ENCODE measurements around the gene GSTT2. TPM values are rescaled to one million over a fixed set of nuclear protein-coding genes. Genes with fewer than 3 reads are reported as not detected.
A peak's percentile ranks its signal among the peaks of the same experiment; 100 is the strongest.
"Not testable (repeated sequence)": the region's sequence is repeated elsewhere in the genome, so short reads cannot be mapped to it uniquely, and the experiment has no call there.

Gene GSTT2
- total RNA-seq, 1 donor from 2014 or later, result 0.76 TPM

- Mint-ChIP-seq H3K4me3 (ENCODE audit: unreplicated experiment) (peak overlapping the region; percentile 20), H3K27ac (ENCODE audit: unreplicated experiment) (peak overlapping the region; percentile 7), H3K36me3 (ENCODE audit: unreplicated experiment) (no peaks in the 10 kb centered on the region), H3K4me1 (ENCODE audit: low read depth, unreplicated experiment) (peaks cover 5% of the 10 kb centered on the region), H3K9me3 (ENCODE audit: unreplicated experiment) (no peaks in the 10 kb centered on the region), H3K27me3 (ENCODE audit: unreplicated experiment) (peaks cover 2% of the 10 kb centered on the region)
- DNase-seq, result no peak
- no peak for TF ChIP-seq CTCF (IDR thresholded peaks at IDR 0.05; ENCODE audit: partially characterized antibody, unreplicated experiment)
These were observed 9.7 kb upstream of the GSTT2 start for GRCh38 chr22:23970201-23970641.

GRCh38 chr22:23970816-23971486 lies 9.0 kb upstream of the GSTT2 start:
- TF ChIP-seq CTCF (IDR thresholded peaks at IDR 0.05; ENCODE audit: partially characterized antibody, unreplicated experiment), result no peak
- no peak overlapping the region for H3K4me3 Mint-ChIP-seq (ENCODE audit: unreplicated experiment)
- H3K27ac Mint-ChIP-seq (ENCODE audit: unreplicated experiment), result no peak overlapping the region
- H3K27me3 Mint-ChIP-seq (ENCODE audit: unreplicated experiment), result peaks cover 2% of the 10 kb centered on the region
- H3K4me1 Mint-ChIP-seq (ENCODE audit: low read depth, unreplicated experiment), result peaks cover 5% of the 10 kb centered on the region
- H3K36me3 Mint-ChIP-seq (ENCODE audit: unreplicated experiment), result no peaks in the 10 kb centered on the region
- DNase-seq, result no peak
- H3K9me3 Mint-ChIP-seq (ENCODE audit: unreplicated experiment), result no peaks in the 10 kb centered on the region

- not testable (repeated sequence) for H3K4me3 Mint-ChIP-seq (ENCODE audit: unreplicated experiment); DNase-seq; H3K27me3 Mint-ChIP-seq (ENCODE audit: unreplicated experiment); H3K36me3 Mint-ChIP-seq (ENCODE audit: unreplicated experiment); H3K9me3 Mint-ChIP-seq (ENCODE audit: unreplicated experiment); H3K27ac Mint-ChIP-seq (ENCODE audit: unreplicated experiment); H3K4me1 Mint-ChIP-seq (ENCODE audit: low read depth, unreplicated experiment)
These were observed 8.0 kb upstream of the GSTT2 start for GRCh38 chr22:23971927-23972326.

GRCh38 chr22:23974345-23974744 lies 5.6 kb upstream of the GSTT2 start, which contains the start of gene DDT:
Gene DDT, minus strand, starts transcription at chr22:23974441. Its CDS starts 27 bp downstream, at chr22:23974414.
- DNase-seq; H3K27me3 Mint-ChIP-seq (ENCODE audit: unreplicated experiment); H3K4me3 Mint-ChIP-seq (ENCODE audit: unreplicated experiment); H3K36me3 Mint-ChIP-seq (ENCODE audit: unreplicated experiment); H3K9me3 Mint-ChIP-seq (ENCODE audit: unreplicated experiment); H3K4me1 Mint-ChIP-seq (ENCODE audit: low read depth, unreplicated experiment); H3K27ac Mint-ChIP-seq (ENCODE audit: unreplicated experiment): not testable (repeated sequence)

- H3K4me1 Mint-ChIP-seq (ENCODE audit: low read depth, unreplicated experiment); H3K27ac Mint-ChIP-seq (ENCODE audit: unreplicated experiment); H3K36me3 Mint-ChIP-seq (ENCODE audit: unreplicated experiment): not testable (repeated sequence)
These were observed 5.0 kb upstream of the GSTT2 start for GRCh38 chr22:23974836-23975352.

GRCh38 chr22:23977304-23977703 lies 2.6 kb upstream of the GSTT2 start:
- H3K36me3 Mint-ChIP-seq (ENCODE audit: unreplicated experiment); H3K4me3 Mint-ChIP-seq (ENCODE audit: unreplicated experiment); DNase-seq; H3K27ac Mint-ChIP-seq (ENCODE audit: unreplicated experiment); H3K9me3 Mint-ChIP-seq (ENCODE audit: unreplicated experiment); H3K4me1 Mint-ChIP-seq (ENCODE audit: low read depth, unreplicated experiment); H3K27me3 Mint-ChIP-seq (ENCODE audit: unreplicated experiment): not testable (repeated sequence)

More at GRCh38 chr22:23974836-23975352, 5.0 kb upstream of the GSTT2 start:
- not testable (repeated sequence) for H3K27me3 Mint-ChIP-seq (ENCODE audit: unreplicated experiment); H3K9me3 Mint-ChIP-seq (ENCODE audit: unreplicated experiment); H3K4me3 Mint-ChIP-seq (ENCODE audit: unreplicated experiment); DNase-seq
- peak; percentile 20 for TF ChIP-seq CTCF (IDR thresholded peaks at IDR 0.05; ENCODE audit: partially characterized antibody, unreplicated experiment)

- H3K36me3 Mint-ChIP-seq (ENCODE audit: unreplicated experiment); H3K27ac Mint-ChIP-seq (ENCODE audit: unreplicated experiment); DNase-seq; H3K9me3 Mint-ChIP-seq (ENCODE audit: unreplicated experiment); H3K4me3 Mint-ChIP-seq (ENCODE audit: unreplicated experiment); H3K27me3 Mint-ChIP-seq (ENCODE audit: unreplicated experiment); H3K4me1 Mint-ChIP-seq (ENCODE audit: low read depth, unreplicated experiment): not testable (repeated sequence)
These were observed 633 bp downstream of the GSTT2 start for GRCh38 chr22:23980567-23980966.
